ENCODE data around the gene METTL15.
"Not testable (repeated sequence)": the region's sequence is repeated elsewhere in the genome, so short reads cannot be mapped to it uniquely, and the experiment has no call there.

The METTL15 gene

DNA sequence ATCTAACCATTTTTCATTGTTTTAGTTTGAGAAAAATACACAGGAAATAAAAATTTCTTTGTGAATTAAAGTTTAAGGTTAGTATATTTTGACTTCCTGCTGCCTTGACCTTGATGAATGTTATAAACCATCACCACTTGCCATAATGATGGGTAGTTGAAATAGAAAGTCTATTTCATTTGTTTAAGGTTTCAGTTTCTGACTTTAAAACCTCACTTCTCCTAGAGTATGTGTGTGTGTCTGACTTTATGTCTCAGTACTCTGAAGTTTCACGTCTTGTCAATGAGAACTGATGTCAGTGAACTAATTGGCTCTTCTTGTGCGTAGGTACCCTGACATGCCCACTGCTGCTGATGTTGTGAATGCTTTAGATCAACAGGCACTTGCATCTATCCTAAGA, 188.2 kb downstream of the METTL15 start:
- DNase-seq (ENCODE audit: low spot score), result no peak

DNA sequence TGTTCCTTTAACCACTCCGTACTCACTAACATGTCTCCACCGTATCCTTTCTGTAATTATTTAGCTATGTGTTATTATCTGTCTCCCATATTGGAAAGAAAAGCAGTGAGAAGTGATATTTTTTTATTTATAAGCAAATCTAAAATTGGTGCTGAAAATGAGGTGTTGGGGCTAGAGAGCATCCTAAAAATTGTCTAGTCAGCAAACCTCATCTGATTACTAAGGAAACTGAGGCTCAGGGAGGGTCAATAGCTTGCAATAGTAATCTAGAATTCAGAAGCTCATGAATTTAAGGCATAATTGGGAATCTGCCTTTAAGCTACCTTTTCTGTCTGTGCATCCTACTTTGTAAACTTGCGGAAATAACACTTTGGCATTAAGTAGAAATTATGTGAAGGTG, 190.0 kb downstream of the METTL15 start:
- DNase-seq (ENCODE audit: low spot score), result no peak

DNA sequence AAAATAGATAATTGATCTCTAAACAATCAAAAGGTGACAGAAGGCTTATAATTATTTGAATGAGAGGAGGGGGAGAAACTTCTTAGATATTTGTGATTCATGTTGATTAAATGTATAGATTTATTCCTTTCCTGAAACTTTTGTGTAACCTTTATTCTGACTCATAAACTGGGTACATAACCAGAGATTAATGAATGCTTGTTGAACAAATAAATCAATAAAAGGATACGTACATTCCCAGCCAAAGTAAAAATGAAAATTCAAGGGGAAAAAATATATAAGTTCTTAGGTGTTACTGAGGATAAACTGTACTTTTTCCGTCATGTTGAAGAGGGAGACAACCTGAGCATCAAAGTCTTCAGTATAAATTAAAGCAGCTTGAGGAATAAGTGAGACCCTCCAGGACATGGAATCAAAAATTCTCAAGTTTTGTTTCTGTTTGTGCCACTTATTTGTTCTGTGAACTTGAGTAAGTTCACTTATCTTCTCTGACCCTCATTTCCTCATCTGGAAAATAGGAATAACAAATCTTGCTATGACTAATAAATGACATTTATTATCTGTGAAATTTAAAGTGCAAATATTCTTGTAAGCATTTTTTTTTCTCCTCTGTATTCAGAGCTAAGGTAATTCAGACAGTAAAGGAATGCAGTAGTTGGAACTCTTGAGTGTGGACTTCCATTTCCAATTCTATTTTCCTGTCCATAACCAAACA, 195.4 kb downstream of the METTL15 start:
- no peak for DNase-seq (ENCODE audit: low spot score)

DNA sequence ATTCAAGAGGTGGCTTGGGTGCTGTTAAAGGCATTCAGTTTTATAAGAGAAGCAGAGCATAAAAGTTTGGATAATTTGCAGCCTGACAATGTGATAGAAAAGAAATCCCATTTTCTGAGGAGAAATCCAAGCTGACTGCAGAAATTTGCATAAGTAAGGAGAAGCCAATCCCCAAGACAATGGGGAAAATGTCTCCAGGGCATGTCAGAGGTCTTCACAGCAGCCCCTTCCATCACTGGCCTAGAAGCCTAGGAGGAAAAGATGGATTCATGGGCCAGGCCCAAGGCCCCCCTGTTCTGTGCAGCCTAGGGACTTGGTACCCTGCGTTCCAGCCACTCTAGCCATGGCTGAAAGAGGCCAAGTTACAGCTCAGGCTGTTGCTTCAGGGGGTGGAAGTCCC, 207.3 kb downstream of the METTL15 start:
- DNase-seq (ENCODE audit: low spot score), result no peak

DNA sequence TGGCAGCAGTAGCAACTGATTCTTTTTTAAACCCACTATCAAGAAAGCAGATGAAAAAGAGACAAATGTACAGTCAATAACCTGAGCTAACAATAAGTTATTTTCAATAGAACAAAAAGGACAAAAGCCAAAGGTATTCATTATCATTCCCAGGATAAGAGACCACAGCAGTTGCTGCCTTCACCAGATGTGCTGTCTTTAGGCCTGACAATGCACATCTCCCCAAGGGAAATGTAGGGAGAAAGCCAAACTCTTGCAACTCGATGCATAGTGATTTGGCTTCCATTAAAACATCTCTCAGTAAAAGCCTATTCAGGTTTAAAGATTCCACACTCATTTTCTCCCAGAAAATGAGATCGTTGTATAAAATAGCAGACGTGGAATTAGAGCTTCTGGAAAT, 210.7 kb downstream of the METTL15 start:
- DNase-seq (ENCODE audit: low spot score), result no peak

DNA sequence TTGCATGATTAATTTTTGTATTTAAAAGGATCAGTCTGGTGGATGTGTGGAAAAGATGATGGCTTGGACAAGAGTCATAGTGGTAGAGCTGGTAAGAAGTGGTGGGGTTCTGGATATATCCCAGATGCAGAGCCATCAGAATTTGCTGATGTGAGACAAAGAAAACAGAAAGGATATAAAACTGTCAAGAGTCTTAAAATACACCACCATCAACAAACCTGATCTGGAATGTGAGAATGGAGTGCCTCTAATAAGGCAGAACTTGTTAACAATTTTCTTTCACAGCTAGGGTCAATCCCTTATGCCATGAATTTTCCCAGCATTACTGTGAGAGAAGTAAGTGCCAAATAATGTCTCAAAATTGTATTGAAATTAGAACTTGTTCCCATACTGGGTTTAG, 215.4 kb downstream of the METTL15 start:
- no peak for DNase-seq (ENCODE audit: low spot score)

DNA sequence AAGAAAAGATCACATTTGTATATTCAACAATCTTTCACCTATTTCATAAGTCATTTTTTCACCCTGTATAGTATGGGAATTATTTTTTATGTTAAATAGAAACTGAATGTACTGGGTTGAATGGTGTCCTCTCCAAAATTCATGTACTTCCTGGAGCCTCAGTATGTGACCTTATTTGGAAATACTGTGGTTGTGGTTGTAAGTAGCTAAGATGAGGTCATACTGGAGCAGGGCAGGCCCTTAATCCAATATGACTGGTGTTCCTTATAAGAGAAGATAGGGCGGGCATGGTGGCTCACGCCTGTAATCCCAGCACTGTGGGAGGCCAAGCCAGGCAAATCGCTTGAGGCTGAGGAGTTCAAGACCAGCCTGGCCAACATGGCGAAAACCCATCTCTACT, 224.2 kb downstream of the METTL15 start:
- DNase-seq (ENCODE audit: low spot score), result not testable (repeated sequence)

DNA sequence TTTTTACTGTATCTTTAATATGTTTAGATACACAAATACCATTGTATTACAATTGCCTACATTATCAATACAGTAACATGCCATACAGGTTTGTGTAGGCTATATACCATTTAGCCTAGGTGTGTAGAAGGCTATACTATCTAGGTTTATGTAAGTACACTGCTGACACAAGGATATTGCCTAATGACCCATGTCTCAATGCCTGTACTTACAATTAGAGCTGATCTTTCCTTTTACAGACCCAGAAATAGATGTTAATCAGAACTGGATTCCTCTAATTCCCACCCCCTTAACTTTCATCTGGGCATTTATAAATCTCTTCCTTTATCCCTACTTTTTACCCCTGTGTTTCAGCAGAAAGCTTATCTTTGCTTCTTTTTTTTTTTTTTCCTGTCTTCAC, 229.5 kb downstream of the METTL15 start:
- no peak for DNase-seq (ENCODE audit: low spot score)

DNA sequence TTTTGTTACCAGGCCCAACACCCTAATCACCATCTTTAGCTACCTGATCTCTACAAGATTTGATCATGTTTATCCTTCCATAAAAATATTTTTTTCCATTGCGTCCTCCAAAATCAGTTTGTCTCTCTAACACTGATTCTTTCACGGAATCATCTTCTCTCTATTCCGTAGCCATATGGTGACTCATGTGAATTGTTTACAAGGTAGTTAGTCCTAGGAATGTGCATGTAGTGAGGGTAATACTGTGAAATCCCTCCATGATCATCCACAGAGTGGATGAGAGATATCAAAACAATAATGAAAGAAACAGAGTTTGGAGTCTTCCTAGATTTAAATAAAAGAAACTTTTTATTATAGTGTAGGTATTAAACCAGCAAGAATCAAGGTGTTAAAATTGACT, 230.2 kb downstream of the METTL15 start:
- no peak for DNase-seq (ENCODE audit: low spot score)

DNA sequence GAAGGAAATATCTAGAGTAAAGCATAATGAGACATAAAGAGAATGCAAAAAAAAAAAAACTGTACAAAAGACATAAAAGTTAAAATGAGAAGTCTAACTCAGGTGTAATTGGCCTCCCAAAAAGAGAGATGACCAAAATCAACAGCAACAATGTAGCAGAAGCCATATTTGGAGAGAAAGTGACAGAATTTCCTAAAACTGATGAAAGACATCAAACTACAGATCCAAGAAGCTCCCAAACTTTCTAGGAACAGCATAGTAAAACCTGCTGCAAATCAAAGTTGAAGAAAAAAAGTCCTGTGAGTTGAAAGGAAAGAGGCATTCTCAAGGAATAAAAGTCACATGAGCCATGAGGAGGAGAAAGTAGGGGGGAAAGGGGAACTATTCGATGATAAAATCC, 231.3 kb downstream of the METTL15 start:
- no peak for DNase-seq (ENCODE audit: low spot score)

DNA sequence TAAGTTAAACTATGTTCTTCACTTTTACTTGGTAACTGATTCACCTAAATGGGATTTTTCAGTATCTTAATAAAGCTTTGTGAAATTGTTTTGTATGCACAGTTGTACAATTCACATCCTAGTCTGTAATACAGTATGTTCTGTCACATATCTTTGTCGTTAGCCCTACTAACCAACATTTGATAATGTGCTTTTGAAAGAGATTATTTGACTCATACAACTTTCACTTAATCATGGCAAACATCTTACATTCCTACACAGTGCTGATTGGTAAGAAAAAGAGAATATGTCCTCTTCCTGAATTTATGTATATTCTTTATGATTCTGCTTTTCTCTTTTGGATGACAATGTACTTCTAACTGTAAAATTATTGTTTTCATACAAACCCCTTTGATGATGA, 234.5 kb downstream of the METTL15 start:
- no peak for DNase-seq (ENCODE audit: low spot score)

DNA sequence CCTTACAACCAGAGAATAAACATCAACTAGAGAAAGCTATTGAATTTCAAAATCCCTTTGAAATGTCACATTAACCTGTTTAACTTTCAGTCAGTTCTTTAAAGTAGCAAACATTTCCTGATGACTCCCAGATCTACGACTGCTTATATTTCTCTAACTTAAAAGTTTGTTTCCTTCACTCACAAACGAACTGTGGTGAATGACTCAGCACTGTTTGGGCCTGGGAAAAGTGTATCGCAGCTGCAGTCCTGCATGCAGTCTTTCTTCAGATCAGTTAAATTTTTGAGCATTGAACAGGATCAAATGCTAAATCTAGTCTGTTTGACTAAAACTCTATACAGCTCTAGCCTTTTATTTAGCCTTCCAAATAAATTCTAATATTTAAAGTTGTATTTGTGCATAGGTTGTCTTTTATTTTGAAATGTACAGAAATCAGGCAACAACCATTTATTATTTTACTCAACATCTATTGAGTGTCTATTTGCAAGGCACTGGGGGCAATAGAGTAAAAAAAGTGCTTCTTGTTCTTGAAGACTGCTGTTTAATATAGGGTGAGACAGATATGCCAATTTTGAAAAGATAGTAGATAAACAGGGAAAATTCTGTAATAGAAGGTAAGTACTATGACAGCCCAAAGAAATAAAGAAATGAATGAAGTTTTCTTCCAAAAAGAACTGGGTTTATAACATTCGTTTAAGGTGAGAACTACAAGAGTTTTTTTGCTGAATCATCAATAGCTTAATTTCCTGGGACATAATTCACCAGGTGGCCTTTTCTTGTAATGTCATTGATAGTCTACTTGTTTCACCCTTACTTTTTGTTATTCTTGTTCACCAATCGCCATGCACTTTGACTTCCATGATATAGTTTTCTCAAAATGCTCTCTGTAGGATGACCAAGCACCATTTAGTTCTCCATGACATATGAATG, 235.4 kb downstream of the METTL15 start:
- DNase-seq (ENCODE audit: low spot score), result peak; percentile 12

DNA sequence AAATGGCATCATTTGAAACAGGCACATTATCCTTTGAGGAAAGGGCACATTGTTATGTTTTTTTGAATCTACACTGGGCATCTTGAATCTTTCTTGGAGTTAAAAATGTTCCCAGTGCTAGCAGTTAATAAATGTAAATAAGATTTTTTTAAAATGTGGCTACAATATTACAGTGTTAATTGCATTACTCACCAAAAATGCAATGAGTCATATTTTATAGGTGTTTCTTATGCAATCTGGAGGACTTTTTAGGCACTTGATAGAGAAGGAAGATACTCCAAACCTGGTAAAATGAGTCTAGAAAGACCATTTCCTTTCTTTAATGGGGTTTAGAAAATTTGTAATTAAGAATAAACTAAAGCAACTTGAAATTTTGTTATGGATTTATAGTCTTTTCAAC, 238.0 kb downstream of the METTL15 start:
- no peak for DNase-seq (ENCODE audit: low spot score)

DNA sequence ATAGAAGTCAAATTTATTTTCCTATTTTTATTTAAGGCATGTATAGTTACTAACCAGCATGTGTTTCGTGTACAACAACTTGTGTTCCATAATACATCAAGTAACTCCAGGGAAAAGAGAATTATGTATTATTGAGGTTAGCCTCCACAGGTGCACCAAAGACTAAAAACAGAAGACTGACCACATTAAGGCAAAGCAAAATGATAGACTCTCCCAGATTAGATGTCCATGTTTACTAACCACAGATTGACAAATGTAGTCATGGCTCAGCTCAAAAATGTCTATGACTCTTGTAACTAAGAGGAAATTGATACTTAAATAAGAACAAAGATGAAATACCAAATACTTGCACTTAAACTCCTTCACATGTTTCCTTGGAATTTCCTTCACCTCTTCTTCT, 238.5 kb downstream of the METTL15 start:
- DNase-seq (ENCODE audit: low spot score), result no peak

DNA sequence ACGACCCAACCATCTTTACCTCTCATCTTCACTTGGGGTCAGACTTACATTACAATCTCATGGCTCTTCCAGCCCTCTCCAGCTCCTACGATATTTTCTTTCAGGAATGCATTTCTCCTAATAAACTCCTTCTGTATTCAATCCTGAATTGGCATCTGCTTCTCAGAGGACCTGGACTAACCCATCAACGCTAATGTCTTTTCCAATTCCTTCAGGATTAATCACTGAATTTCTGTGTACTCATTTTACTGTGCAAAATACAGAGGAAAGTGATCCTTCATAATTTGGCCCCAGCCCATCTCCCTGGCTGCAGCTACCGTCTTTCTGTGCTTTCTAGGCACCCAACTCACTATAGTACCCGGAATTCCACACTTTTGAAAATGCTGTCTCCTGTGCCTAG, 239.2 kb downstream of the METTL15 start:
- no peak for DNase-seq (ENCODE audit: low spot score)

DNA sequence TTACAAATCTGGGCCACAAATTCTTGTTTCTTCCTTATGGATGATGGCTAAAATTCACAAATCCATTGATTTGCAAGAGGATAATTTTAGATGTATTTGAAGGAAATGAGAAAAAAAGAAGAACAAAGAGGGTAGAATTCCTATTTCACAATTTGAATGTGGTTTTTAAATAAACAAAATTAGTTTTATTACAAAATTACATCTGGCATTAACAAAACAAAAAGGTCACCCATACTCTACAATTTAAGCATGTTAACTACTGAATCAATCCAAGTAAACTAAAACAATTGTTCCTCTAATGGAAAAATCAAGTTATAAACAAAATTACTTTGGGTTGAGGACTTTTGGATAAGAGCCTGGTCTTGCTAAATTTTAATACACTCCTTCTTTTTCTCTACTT, 242.0 kb downstream of the METTL15 start:
- no peak for DNase-seq (ENCODE audit: low spot score)

DNA sequence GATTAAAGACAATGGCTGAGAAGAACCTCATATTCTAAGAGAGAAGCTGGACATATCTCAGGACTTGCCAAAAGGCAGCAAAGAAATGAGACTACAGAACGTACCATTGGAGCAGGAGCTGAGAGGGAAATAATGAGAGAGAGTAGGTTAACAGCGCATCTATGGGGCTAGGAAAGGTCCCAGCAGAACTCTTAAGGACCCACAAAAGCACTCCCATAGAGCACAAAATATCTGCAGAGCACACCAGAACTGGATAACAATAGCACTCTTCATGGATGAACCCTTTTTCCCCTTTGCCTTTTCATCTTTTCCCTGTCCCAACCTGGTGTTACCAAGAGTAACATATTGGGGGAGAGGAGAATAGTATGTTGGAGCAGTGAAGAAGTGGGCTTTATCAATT, 245.8 kb downstream of the METTL15 start:
- no peak for DNase-seq (ENCODE audit: low spot score)

DNA sequence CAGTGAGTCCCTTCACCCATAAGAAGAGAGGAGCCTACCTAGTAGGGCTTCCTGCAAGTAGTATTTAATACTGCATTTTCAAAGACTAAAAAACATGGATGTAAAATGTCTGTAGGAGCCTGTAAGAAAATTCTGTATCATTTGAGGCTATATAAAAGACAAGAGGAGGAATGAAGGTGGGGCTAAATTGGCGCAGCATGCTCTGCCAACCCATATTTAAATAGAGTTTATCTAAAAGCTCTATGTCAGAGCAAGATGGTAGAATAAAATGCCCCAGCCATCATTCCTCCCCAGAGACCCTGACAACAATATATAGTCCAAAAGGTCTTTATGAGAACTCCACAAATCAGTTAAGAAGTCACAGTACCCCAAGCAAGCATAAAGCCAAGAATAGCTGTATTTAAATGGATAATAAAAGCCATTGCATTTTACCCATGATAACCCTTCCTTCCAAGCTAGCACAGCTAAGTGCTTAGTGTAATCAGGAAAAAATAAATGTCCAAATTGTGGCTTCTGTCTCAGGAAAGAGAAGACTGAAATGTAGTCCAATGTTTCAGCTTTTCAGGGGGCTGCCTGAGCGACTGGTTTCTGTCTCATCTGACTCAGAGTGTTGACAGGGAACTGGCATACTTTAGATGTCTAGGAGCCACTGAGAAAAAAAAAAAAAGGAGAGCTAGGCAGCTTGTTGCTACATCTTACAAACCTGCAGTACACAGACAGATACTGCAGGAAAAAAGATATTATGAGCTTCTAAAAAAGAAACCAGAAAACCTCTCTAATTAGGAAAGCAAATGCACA, 258.6 kb downstream of the METTL15 start:
- DNase-seq (ENCODE audit: low spot score), result no peak

DNA sequence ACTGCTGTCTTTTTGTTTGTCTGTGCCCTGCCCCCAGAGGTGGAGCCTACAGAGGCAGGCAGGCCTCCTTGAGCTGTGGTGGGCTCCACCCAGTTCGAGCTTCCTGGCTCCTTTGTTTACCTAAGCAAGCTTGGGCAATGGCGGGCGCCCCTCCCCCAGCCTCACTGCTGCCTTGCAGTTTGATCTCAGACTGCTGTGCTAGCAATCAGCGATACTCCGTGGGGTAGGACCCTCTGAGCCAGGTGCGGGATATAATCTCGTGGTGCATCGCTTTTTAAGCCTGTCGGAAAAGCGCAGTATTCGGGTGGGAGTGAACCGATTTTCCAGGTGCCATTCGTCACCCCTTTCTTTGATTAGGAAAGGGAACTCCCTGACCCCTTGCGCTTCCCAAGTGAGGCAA, 269.9 kb downstream of the METTL15 start:
- not testable (repeated sequence) for DNase-seq (ENCODE audit: low spot score)
